ENCODE measurements around the gene ABCC1.

The ABCC1 gene

GRCh38 chr16:16111639-16112038 lies 162.2 kb downstream of the ABCC1 start:
- DNase-seq (ENCODE audit: low read depth) = no peak

GRCh38 chr16:16112450-16113053 lies 163.1 kb downstream of the ABCC1 start:
- DNase-seq (ENCODE audit: low read depth) = no peak

- no peak for DNase-seq (ENCODE audit: low read depth)
These were observed 163.7 kb downstream of the ABCC1 start for GRCh38 chr16:16113076-16113475.

GRCh38 chr16:16116841-16117240 lies 167.4 kb downstream of the ABCC1 start:
- no peak for DNase-seq (ENCODE audit: low read depth)

GRCh38 chr16:16118337-16118736 lies 168.9 kb downstream of the ABCC1 start:
- DNase-seq (ENCODE audit: low read depth) = no peak

GRCh38 chr16:16120044-16120381 lies 170.6 kb downstream of the ABCC1 start:
- DNase-seq (ENCODE audit: low read depth) = no peak

- DNase-seq (ENCODE audit: low read depth) = no peak
These were observed 171.2 kb downstream of the ABCC1 start for GRCh38 chr16:16120382-16121184.

GRCh38 chr16:16121185-16121727 lies 171.8 kb downstream of the ABCC1 start:
- no peak for DNase-seq (ENCODE audit: low read depth)

GRCh38 chr16:16122264-16122663 lies 172.8 kb downstream of the ABCC1 start:
- no peak for DNase-seq (ENCODE audit: low read depth)

GRCh38 chr16:16124438-16124837 lies 175.0 kb downstream of the ABCC1 start:
- DNase-seq (ENCODE audit: low read depth) = no peak

GRCh38 chr16:16124974-16125373 lies 175.6 kb downstream of the ABCC1 start:
- DNase-seq (ENCODE audit: low read depth) = no peak

- DNase-seq (ENCODE audit: low read depth) = no peak
These were observed 177.5 kb downstream of the ABCC1 start for GRCh38 chr16:16126896-16127295.

- DNase-seq (ENCODE audit: low read depth) = peak; percentile 25
These were observed 178.2 kb downstream of the ABCC1 start for GRCh38 chr16:16127469-16128116.

GRCh38 chr16:16131204-16131603 lies 181.8 kb downstream of the ABCC1 start:
- DNase-seq (ENCODE audit: low read depth) = no peak

- no peak for DNase-seq (ENCODE audit: low read depth)
These were observed 182.2 kb downstream of the ABCC1 start for GRCh38 chr16:16131659-16132058.

- no peak for DNase-seq (ENCODE audit: low read depth)
These were observed 184.7 kb downstream of the ABCC1 start for GRCh38 chr16:16133943-16134604.

- DNase-seq (ENCODE audit: low read depth) = no peak
These were observed 187.2 kb downstream of the ABCC1 start for GRCh38 chr16:16136588-16136987.

GRCh38 chr16:16137110-16137509 lies 187.7 kb downstream of the ABCC1 start:
- DNase-seq (ENCODE audit: low read depth) = no peak

GRCh38 chr16:16138034-16138635 lies 188.7 kb downstream of the ABCC1 start:
- DNase-seq (ENCODE audit: low read depth) = no peak

GRCh38 chr16:16139061-16139460 lies 189.6 kb downstream of the ABCC1 start:
- DNase-seq (ENCODE audit: low read depth) = no peak

- DNase-seq (ENCODE audit: low read depth) = no peak
These were observed 190.4 kb downstream of the ABCC1 start for GRCh38 chr16:16139806-16140205.

- DNase-seq (ENCODE audit: low read depth) = no peak
These were observed 191.1 kb downstream of the ABCC1 start for GRCh38 chr16:16140537-16140936.

All from stromal cell of bone marrow (primary cell).